Measurements from ENCODE around the gene ATN1. TPM values are rescaled to one million over a fixed set of nuclear protein-coding genes. Genes with fewer than 3 reads are reported as not detected.

The ATN1 gene
- total RNA-seq, 1 donor from 2014 or later, result 8.9 TPM

GRCh38 chr12:6965026-6965661, 37.4 kb downstream of the ATN1 start:
- Mint-ChIP-seq H3K4me3 (no peak overlapping the region), H3K9me3 (no peaks in the 10 kb centered on the region), H3K4me1 (peaks cover 44% of the 10 kb centered on the region), H3K27ac (no peak overlapping the region), H3K27me3 (ENCODE audit: insufficient read depth, low read depth) (peaks cover 9% of the 10 kb centered on the region), H3K36me3 (peaks cover 19% of the 10 kb centered on the region)
- Histone ChIP-seq H3K4me1 (peaks cover 27% of the 10 kb centered on the region), H3K4me2 (no peak overlapping the region), H3K79me2 (ENCODE audit: low read depth) (peaks cover 26% of the 10 kb centered on the region), H3K36me3 (no peaks in the 10 kb centered on the region), H3K9ac (no peak overlapping the region), H3F3A (ENCODE audit: low read depth) (peaks cover 78% of the 10 kb centered on the region), H4K20me1 (ENCODE audit: low read depth) (peaks cover 4% of the 10 kb centered on the region), H3K9me3 (ENCODE audit: low read depth) (no peaks in the 10 kb centered on the region), H3K27me3 (no peaks in the 10 kb centered on the region), H2AFZ (replicated peaks) (no peak overlapping the region), H3K27ac (peak overlapping the region; percentile 27), H3K4me3 (no peak overlapping the region)
- DNase-seq (ENCODE audit: low spot score), result peak; percentile 90
- TF ChIP-seq EZH2 (IDR thresholded peaks at IDR 0.05), result no peak
- TF ChIP-seq CTCF (IDR thresholded peaks at IDR 0.05), result peak; percentile 87

- Mint-ChIP-seq H3K36me3 (peaks cover 19% of the 10 kb centered on the region), H3K27ac (no peak overlapping the region), H3K9me3 (no peaks in the 10 kb centered on the region), H3K27me3 (ENCODE audit: insufficient read depth, low read depth) (peaks cover 7% of the 10 kb centered on the region), H3K4me1 (peaks cover 41% of the 10 kb centered on the region), H3K4me3 (no peak overlapping the region)
- no peak overlapping the region for H3K9ac ChIP-seq
- no peak overlapping the region for H3K4me3 ChIP-seq
- H3K79me2 ChIP-seq (ENCODE audit: low read depth), result peaks cover 30% of the 10 kb centered on the region
- no peak overlapping the region for H2AFZ ChIP-seq (replicated peaks)
- TF ChIP-seq CTCF (IDR thresholded peaks at IDR 0.05), result no peak
- no peak for TF ChIP-seq EZH2phosphoT487 (IDR thresholded peaks at IDR 0.05)
- no peak for TF ChIP-seq EZH2 (IDR thresholded peaks at IDR 0.05)
- no peak for DNase-seq (ENCODE audit: low spot score)
- peaks cover 27% of the 10 kb centered on the region for H3K4me1 ChIP-seq
- no peaks in the 10 kb centered on the region for H3K9me3 ChIP-seq (ENCODE audit: low read depth)
- H3K27me3 ChIP-seq, result no peaks in the 10 kb centered on the region
- no peak overlapping the region for H3K4me2 ChIP-seq
- no peaks in the 10 kb centered on the region for H3K36me3 ChIP-seq
- peaks cover 78% of the 10 kb centered on the region for H3F3A ChIP-seq (ENCODE audit: low read depth)
- peaks cover 4% of the 10 kb centered on the region for H4K20me1 ChIP-seq (ENCODE audit: low read depth)
- no peak overlapping the region for H3K27ac ChIP-seq
Observed at GRCh38 chr12:6965714-6966113, 38.0 kb downstream of the ATN1 start.

- H3K4me2 ChIP-seq, result no peak overlapping the region
- peaks cover 4% of the 10 kb centered on the region for H4K20me1 ChIP-seq (ENCODE audit: low read depth)
- H2AFZ ChIP-seq (replicated peaks), result no peak overlapping the region
- H3K27me3 ChIP-seq, result no peaks in the 10 kb centered on the region
- H3F3A ChIP-seq (ENCODE audit: low read depth), result peaks cover 77% of the 10 kb centered on the region
- H3K4me3 Mint-ChIP-seq, result no peak overlapping the region
- H3K9ac ChIP-seq, result no peak overlapping the region
- H3K9me3 Mint-ChIP-seq, result no peaks in the 10 kb centered on the region
- no peak overlapping the region for H3K27ac ChIP-seq
- H3K4me3 ChIP-seq, result no peak overlapping the region
- no peak for DNase-seq (ENCODE audit: low spot score)
- H3K36me3 ChIP-seq, result no peaks in the 10 kb centered on the region
- peaks cover 19% of the 10 kb centered on the region for H3K36me3 Mint-ChIP-seq
- H3K4me1 ChIP-seq, result peaks cover 22% of the 10 kb centered on the region
- H3K27me3 Mint-ChIP-seq (ENCODE audit: insufficient read depth, low read depth), result peaks cover 7% of the 10 kb centered on the region
- no peak overlapping the region for H3K27ac Mint-ChIP-seq
- no peaks in the 10 kb centered on the region for H3K9me3 ChIP-seq (ENCODE audit: low read depth)
- peaks cover 40% of the 10 kb centered on the region for H3K4me1 Mint-ChIP-seq
- TF ChIP-seq CTCF (IDR thresholded peaks at IDR 0.05) (no peak), EZH2 (IDR thresholded peaks at IDR 0.05) (no peak), EZH2phosphoT487 (IDR thresholded peaks at IDR 0.05) (no peak)
- peaks cover 36% of the 10 kb centered on the region for H3K79me2 ChIP-seq (ENCODE audit: low read depth)
Observed at GRCh38 chr12:6966351-6966750, 38.6 kb downstream of the ATN1 start.

All from neural progenitor cell (in vitro differentiated cells).